Stimulated activated CD8-positive, alpha-beta memory T cell treated with anti-CD3 and anti-CD28 coated beads, Interleukin-4, amount 100 ng/mL, for 1 hour (primary cell): ENCODE data around the gene NPM3.
"Not testable (repeated sequence)": the region's sequence is repeated elsewhere in the genome, so short reads cannot be mapped to it uniquely, and the experiment has no call there.

Experiments
- DNase-seq, 2 donors: peaks; one replicate each; pipeline ENCODE4 v3.0.0-alpha.2; 2020; ENCODE audit warnings: low read depth in 2 of 2, low spot score in 1 of 2

The NPM3 gene

DNA sequence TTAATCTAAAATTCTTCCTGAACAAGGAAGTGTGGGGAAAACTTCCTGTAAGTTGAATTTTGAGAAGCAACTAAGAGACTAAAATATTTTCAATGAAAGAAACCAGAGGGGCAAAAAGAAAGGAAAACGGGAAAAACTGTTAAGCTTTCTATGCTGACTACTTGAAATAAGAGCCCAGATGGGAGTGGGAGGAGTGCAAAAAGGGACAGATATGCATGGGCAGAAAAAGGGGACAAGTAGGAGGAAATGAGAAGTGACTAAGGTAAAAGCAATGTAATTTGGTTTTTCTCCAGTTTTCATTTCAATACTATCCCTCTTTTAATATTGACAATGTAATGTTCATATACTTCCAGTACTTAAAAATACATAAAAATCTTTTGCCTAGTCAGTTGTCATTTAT lies 23.9 kb upstream of the NPM3 start:
- no peak for DNase-seq

DNA sequence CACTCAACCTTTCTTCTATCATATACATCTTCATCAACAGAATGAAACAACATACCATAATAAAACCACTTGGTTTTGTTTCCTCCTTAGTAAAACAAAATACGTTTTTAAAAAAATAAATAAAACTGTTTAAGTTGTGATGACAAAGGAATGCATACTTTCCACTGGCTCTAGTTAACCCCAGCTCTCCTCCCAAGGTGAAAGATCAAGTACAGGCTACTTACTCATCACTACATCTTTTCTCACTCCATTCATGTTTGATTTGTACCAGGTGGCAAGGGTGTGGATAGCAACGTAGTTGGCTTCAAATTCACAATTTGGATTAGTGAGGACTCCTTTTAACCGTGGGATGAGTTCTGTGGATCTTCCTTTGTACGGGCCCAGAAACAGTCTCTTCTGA lies 20.3 kb upstream of the NPM3 start:
- DNase-seq: no peak

DNA sequence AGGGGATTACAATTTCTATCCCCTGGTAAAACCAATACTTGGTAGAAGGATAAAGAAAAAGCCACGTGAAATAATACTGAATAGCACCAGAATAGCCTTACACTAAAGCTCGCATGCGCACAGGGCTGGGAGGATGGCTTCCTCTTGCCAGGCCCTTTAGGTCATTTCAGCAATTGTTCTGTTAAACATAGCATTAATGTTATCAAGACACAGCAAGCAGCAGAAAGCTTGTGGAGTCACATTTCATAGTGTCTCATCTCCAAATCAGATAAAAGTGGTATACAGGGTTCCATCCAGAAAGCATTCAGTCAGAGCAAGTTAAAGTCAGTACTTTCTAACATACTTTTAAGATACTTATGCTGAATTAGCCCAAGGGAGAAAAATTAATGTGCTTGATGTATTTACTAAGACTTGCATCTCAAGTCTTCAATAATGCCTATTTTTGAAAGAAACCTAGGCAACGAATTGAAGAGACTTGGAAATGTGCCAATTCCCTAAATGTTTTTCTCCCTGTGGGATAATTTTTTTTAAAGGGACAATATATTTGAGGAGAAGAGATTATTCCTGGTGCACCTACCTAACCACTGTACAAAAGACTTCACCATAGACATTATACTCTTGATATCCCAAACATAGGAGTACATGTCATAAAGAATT lies 14.3 kb upstream of the NPM3 start:
- DNase-seq: no peak

DNA sequence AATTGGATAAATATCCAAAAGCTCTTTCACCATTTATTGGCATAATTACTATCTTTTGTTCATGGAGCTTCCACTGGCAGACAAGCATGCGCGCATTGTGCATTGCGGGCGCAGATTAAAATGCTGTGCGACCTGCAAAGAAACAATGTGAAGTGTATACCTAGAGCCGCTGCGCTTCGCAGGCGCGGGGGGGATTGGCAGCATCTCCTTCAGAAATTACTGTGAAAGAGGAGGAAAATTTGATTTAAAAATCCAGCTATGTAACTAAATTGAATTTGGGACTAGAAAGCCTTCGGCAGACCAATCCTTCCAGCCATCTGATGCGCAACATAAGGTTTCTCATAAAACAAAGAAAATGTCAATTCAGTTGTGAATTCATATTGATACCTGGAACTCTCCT lies 10.3 kb upstream of the NPM3 start:
- no peak for DNase-seq

DNA sequence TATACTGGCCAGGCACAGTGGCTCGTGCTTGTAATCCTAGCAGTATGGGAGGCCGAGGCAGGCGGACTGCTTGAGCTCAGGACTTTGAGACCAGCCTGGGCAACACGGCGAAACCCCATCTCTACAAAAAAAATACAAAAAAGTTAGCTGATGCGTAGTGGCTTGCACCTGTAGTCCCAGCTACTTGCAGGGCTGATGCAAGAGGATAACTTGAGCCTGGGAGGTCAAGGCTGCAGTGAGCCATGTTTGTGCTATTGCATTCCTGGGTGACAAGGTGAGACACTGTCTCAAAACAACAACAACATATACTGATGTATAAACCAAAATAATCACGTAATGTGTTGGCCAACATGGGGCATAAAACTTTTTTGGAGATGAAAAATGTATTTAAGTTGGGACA lies 6.4 kb upstream of the NPM3 start:
- DNase-seq: no peak

DNA sequence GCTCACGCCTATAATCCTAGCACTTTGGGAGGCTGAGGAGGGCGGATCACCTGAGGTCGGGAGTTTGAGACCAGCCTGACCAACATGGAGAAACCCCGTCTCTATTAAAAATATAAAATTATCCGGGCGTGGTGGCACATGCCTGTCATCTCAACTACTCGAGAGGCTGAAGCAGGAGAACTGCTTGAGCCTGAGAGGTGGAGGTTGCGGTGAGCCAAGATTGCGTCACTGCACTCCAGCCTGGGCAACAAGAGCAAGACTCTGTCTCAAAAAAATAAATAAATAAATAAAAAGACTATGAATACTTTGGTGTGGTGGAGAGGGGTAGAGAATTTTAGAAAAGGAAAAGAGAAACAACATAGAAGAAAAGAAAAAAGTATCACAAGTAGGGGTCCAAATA lies 6.0 kb upstream of the NPM3 start:
- not testable (repeated sequence) for DNase-seq

DNA sequence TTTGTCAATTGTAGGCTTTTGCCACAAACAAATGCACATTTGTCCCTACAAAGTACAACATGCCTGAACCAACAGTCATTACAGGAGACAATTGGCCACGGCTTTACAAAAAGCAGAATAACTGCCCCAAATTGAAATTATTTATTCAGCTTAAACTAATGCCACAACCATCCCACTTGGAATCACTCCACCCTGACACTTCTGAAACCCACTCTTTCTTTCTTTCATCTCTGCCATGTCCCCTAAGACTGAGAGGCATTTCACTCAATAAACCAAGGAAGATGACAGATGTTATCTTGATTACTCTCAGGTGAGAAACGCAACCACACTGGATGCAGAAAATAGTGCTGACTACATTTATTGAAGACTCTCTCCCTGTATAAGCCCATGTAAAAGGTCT lies 2.6 kb upstream of the NPM3 start:
- DNase-seq: no peak

DNA sequence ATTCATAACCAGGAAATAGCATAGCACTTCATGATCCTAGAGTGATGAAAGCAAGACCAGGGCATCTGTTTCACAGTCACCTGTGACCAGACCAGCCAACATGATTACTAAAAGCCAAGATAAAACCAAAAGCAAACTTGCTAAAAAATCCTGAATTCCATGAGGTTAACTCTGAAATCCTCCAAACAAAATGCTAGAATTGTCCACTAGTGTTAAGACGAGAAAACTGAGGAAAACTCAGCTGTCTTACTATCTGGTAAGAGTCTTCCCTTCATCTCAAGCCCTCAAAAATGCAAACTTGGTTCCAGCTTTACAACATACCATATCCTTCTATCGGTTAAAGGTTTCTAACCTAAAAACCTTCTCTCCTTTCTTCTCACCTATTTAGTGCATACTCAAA lies 1.3 kb upstream of the NPM3 start:
- no peak for DNase-seq

DNA sequence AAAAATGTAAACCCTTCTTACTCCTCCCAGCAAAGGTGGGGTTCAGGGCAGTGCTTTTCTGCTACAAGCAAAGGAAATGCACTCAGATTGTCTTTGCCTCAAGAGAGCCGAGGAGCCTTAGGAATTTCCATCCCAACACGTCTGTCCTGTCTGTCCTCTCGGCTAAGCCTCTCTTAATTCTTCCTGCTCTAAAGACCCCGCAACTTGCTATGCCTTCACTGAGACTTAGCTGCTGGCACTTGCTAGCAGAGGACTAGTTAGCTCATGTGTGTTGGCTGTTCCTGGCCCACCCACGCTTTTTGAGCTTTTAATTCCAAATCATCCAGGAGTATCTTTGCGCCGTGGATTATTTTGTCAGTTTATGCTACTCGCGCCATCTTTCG lies 481 bp upstream of the NPM3 start:
- no peak for DNase-seq

DNA sequence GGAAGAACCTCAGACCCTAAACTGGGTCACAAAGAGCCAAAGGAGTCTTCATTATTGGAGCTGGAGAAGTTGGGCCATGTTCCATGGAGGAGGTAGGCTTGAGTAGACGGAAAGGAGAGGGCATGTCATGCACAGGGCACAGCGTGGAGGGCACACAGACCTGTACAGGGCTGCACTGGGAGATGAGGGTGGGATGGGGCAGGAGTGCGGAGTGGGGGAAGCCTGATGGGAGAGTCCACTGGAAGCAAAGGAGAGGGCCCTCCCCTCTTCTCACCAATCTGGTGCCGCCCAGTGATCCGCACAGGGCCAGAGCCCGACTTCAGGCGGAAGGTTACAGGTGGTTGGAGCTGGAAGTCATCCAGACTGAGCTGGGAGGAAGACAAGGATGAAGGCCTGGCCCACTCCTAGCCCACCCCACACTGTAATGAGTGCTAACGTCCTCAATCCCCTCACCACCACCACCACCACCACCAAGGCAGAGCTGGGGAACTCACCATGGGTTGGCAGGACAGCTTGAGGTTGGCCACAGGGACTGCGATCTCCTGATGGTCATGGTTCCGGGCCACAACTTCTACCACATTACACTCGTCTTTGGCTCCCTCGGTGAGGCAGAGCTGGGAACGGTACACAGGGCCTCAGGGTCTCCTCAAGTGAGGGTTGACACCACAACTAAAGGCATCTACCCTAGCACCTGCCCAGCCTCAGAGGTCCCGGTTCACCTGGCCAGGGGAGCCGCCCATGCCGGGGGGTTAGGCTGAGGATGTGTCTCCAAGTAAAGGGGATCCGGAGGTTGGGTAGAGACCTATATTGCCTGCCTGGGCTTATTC lies 1.0 kb downstream of the NPM3 start:
- no peak for DNase-seq

DNA sequence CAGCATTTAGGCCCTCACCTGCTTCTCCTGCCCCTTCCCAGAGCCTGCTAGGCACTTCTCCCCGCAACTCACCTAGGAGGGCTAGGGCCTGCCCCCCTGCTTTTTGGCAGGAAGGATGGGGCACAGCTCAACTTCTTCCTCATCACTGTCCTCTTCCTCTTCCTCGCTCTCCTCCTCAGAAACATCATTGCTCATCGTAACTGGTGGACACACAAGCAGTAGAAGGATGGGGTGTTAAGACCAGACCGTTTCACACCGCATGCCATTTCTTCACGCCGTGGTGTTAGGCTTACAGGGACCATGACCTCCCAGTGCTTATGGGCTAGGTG lies 1.6 kb downstream of the NPM3 start:
- no peak for DNase-seq

DNA sequence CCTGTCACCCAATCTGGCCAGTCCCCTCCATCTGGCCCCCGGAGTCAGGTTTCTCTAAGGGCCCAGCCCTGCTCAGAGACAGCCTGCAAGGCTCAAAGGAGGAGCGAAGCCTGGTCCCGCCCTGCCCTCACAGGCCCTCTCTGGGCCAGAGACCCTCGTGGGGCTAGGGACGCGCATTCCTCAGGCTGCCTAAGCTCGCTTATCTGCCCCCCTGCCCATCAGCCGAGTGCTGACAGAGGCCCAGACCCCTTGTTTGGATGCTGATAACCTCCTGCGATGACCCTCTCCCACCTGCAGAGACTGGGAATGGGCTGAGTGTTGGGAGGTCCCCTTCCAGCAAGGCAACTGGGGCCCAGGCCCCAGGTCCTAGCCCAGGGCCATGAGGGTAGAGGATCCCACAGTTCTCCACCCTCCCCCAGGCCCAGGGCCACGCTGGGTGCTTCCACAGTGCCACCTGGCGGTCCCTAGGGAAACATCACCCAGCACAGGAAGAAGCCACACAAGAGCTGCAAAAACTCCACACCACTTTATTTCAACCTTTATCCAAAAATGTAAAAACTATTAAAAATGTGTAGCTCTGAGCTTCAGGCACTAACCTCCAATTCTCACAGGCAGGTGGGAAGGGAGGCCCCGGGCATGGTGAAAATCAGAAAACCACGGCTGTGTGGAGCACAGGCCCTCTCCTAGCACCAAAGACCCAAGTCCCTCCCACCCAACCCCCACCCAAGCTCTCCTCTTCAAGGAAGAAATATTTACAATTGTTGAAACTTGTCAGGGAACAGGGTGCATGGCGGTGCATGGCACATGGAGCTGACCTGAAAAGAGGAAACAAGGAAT lies 2.2 kb downstream of the NPM3 start:
- peak in 1 of 2 donors; percentile 48 for DNase-seq

DNA sequence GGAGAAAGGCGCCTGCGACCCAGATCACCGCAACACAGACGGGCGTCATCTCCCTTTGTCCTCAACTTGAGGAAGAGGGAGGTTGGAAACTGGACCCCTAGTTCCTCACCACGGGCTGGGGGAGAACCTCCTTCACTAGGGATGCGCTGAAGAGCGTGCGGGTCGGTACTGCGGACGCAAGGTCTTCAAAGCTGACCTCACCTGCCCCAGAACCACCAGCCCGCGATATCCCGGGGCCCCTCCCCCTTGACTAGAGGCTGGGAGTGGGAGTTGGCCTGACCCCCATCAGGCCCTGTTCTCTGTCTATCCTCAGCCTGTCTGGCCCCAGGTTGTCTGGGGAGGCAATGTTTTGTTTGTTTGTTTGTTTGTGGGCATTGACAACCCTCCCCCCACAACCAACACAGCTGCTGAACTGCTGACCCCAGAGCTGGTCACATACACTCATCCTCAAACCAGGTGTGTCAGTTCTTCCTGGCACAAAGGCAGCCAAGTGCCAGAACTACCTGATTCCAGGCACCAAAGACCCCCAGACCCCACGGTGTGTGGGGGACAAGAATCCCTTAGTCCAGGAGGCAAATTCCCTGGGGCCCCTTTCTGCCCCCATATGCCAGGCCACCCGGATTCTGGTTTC lies 2.9 kb downstream of the NPM3 start:
- DNase-seq: no peak

DNA sequence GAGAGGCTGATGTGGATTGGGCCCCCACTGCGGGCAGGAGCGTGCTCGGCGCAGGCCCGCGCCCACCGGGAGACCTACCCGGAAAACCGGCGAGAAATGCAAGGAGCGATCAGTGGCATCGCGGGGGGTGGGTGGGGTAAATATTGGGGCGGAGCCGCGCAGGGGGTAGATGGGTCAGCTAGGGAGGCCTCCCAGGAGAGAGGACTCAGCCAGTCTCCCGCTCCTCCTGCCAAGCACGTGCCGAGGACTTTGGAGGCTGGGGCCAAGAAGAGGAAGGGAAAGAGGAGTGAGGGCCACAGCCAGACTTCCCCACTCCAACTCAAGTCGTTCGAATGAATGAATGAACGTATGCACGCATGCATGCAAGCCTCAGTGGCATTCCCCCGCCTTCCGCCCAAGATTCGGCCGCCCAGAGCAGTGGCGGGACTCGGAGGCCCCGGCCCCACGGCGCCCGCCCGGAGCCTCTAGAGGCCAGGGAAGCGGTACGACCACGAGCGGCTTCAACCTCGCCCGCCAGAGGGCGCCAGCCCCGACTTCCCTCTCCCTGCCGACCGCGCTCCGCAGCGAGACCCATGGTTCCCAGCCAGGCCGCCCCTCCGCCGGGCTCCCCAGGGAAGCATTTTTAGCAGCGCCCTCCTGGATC lies 3.6 kb downstream of the NPM3 start:
- DNase-seq: peak; percentile 69 to 75

DNA sequence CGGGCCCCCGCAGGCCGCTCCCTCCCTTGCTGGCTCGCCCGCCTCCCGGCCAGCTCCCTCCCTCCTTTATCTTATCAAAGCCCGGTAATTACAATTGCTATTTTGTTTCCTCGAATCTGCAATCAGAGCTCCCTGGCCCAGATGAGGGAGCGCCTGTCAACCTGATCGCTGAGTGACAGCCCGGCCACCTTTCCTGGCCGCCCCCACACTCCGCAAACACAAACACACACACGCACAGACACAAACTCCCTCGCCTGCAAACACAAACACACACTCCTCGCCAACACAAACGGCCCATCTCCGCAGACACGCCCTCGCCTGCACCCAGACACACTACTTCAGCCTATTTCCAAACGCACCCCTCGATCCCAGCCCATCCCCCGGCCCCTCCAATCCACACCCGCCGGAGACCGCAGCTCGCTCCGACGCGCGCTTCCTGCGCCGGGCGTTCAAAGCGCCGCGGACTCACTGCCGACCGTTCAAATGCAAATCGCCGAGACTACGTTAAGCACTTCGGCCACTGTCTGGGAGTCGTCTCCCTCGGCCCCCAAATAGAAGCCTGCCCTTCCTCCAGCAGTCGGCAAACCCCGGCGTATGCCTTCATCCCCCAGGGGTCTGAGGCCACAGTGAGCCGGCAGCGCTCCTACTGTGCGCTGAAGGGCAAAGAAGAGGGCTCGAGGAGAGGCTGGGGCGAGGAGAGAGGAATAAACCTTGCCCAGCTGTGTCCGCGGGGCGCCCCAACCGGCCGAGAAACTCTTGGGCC lies 4.3 kb downstream of the NPM3 start:
- no peak for DNase-seq

DNA sequence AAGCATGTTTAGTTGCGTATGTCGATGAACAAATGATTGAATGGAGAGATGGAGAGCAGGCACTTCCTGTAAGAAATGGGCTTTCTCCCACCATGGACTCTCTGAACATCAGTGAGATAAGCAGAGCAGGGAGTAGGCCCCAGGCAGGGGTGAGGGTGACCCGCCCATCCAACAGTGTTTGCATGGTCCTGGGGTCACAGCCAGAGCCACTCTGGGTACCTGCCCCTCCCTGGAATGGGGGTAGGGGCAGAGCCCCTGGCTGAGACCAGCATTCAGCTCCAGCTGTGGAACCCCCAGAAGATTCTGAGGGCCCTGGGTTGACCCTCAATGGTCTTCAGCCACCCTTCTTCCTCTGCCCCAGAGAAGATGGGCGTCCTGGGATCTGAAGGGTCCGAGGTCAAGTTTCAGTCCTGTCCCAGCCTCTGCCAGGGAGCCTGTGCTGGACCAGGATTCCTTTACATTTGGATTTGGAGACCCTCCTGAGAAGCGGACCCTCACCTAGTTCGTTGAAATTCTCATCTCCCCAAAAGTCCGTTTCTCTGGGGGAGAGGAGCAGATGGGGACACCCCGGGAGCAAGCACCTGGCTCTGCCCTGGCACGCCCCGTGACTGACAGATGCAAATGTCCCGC lies 5.0 kb downstream of the NPM3 start:
- DNase-seq: no peak

DNA sequence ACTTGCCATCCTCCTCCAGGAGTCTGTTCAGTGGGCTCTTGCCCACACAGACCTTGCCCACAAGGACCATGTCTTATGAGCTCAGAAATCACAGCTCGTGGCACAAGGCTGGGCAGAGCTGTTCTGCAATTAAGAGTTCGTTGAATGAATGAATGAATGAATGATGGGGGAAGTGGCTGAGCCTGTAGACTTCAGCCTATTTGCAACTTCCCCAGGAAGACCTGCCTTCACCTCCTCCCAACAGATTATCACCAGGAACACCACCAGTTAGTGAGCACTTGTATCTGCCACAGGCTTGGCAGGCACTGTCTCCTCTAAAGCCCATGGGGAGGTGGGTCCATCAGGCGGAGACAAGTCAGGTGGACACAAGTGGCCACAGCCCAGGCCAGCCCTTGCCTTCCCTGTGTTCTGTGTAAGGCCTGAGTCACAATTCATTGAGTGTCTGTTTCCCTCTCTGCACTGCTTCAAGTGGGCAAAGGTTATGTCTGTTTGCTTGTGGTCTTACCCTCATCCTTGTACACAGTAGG lies 5.6 kb downstream of the NPM3 start:
- no peak for DNase-seq

DNA sequence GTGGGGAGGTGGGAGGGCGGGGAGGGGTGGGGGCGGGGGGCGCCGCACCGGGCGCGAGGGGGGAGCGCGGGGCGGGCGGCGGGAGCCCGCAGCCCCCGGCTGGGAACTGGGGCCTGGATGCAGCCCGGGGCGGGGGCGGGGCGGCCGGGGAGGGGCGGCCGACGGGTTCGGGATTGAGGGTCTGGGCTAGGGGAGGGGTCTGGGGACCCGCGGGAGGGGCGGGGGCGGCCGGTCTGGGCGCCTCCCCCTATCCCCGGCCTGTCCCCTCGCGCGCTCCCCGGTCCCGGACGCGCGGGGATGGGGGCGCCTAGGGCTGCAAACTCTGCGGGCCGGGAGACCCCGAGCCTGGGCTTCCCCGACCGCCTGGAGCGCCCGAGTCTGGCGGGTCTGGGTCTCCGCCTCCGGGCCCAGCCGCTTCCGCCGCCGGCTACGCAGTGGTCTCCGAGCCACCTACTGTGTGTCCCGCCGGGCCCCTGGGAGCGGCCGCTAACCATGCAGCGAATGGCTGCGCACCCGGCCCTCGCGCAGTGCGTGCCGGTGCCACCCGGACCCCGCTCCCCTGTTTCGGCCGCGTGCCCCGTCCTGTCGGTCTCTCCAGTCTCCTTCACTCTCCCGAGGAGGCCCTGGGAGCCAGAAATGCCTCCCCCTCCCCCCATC lies 7.0 kb downstream of the NPM3 start:
- no peak for DNase-seq
